GDM1 (cell line): ENCODE results near the gene ZBTB2.
"Not testable (repeated sequence)": the region's sequence is repeated elsewhere in the genome, so short reads cannot be mapped to it uniquely, and the experiment has no call there.

Experiments
- DNase-seq: peaks from one replicate; lab custom pipeline; 2025; lab: John Stamatoyannopoulos, UW

The ZBTB2 gene

DNA sequence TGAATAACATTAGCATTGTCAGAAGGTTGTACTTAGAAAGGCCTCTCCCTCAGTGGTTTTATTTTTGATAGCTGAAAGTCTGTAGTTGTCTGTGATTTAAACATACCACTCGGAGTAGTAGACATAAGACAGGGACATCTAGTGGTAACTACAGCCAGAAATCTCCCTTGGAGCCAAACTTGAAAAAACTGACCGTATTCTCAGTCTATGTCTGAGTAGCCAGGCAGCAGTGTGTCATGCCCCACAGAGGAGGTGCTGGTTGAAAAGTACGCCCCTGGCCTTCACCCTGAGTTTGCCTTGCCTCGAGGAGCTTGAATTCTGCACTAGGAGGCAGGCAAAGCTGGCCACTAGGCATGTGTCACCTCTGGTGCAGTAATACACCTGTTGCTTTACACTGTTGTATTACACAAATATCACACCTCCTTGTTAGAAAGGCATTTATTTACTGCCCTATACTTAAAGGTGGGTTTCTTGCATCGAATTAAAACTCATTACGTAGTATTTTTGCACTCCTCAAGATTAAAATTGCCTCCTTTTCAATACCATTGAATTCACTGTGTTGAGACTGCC is 20.8 kb downstream of the ZBTB2 start:
- DNase-seq: no peak

DNA sequence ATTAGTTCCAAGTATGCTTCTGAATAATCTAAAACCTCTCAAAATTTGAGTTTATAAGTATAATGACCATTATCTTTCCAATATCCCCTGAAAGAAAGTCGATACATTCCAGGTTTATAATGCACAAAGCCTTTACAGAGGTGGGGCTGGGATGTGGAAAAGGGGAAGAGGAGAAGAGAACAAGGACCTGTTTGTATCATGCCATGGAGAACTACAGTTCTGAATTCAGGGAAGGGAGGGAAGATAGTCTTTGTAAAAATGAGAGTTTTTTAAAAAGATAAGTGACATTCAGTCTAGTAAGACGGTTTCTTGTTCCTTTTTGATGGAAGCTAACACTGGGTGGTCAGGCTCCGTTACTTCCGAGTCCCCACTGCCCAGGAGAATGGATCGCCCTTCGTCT is 26.1 kb downstream of the ZBTB2 start:
- no peak for DNase-seq

DNA sequence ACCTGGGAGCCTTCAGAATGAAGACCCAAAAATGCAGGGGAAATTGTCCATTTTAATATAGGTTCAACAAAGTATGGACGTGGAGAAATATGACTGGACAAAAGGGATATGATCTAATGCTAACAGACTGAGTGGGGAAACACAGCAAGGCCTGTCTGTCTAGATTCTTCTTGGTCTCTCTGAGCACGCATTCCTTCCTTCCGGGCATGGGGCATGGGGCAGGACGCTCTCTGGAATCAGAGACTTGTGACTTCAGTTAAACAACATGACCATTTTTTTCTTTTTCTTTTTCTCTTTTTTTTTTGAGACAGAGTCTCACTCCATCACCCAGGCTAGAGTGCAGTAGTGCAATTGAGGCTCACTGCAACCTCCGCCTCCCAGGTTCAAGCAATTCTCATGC is 31.9 kb downstream of the ZBTB2 start:
- no peak for DNase-seq

DNA sequence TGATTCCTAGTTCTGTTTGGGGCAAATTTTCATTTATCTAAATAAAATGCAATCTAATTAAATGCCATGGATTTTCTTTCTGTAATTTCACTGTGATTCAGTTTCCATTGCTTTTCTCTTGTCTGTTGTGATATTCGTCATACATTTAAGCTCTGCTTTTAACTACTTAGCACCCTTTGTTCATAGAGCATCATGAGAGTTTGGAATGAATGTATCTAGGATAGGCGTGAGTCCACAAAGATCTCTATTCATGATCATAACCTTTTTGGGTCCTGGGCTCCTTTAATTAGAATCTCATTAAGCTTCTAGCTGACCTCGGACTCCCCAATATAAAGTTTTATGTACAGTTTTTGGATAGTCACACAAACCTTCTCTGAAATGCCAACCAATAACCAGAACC is 32.9 kb downstream of the ZBTB2 start:
- no peak for DNase-seq

DNA sequence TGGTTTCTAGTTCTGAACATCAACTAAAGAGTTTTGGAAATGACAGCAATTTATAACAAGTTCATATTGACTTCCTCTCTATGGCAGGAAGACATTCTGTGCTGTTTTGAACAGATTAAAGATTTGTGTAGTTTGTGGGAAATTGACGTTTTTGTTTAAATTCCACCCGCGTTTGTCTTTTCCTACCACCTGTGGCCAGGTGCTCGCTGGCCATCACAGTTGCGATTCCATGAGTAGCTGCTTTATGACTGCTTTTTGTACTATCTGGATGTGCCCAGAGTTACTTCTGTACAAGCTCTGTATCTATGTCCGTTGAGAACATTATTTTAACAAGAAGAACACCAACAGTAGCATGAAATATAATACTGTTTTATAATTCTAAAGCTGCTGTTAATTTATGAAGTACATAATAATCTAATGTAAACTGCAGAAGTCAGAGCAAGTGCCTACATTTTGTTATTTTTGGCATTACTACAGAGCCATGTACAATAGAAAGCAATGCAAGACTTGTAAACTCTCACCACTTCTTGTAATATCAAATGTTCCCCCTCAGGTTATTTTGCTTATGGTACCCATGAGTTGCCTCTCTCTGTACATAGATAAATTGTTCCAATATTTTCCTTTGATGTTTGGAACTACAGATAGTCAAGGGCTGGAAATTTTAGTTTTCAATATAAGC is 33.5 kb downstream of the ZBTB2 start:
- DNase-seq: no peak

DNA sequence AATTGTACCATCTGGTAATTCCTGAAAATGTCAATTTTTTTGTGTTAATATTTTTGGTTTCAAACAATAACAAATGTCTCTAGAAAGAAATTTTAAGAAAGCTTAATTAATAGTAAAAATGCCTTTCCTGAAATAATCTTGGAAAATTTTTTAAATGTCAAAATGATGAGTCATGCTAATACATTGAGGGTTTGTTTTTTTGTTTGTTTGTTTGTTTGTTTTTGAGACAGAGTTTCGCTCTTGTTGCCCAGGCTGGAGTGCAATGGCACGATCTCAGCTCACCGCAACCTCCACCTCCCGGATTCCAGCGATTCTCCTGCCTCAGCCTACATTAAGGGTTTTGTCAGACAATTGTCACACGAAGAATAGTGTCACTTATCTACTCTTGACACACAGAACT is 34.4 kb downstream of the ZBTB2 start:
- DNase-seq: not testable (repeated sequence)

DNA sequence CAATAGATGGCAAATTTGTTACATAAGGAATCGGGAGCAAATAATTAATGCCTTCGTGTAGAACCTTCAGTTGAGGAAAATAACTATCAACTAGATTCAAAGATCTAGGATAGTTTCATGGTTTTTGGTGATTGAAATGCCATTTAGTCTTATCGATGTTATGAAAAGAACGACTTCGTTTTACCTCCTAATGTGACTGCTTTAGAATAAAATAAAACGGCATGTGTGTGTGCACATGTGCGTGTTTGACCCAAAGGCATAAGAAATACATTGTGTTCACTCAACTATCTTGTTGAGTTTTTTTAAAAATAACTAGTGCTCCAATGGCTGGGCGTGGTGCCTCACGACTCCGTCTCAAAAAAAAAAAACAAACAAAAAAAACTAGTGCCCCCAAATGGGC is 37.6 kb downstream of the ZBTB2 start:
- no peak for DNase-seq

DNA sequence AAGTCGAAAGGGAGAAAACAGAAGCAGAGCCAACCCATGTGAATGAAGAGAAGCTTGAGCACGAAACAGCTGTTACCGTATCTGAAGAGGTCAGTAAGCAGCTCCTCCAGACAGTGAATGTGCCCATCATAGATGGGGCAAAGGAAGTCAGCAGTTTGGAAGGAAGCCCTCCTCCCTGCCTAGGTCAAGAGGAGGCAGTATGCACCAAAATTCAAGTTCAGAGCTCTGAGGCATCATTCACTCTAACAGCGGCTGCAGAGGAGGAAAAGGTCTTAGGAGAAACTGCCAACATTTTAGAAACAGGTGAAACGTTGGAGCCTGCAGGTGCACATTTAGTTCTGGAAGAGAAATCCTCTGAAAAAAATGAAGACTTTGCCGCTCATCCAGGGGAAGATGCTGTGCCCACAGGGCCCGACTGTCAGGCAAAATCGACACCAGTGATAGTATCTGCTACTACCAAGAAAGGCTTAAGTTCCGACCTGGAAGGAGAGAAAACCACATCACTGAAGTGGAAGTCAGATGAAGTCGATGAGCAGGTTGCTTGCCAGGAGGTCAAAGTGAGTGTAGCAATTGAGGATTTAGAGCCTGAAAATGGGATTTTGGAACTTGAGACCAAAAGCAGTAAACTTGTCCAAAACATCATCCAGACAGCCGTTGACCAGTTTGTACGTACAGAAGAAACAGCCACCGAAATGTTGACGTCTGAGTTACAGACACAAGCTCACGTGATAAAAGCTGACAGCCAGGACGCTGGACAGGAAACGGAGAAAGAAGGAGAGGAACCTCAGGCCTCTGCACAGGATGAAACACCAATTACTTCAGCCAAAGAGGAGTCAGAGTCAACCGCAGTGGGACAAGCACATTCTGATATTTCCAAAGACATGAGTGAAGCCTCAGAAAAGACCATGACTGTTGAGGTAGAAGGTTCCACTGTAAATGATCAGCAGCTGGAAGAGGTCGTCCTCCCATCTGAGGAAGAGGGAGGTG is 38.7 kb downstream of the ZBTB2 start:
- no peak for DNase-seq

DNA sequence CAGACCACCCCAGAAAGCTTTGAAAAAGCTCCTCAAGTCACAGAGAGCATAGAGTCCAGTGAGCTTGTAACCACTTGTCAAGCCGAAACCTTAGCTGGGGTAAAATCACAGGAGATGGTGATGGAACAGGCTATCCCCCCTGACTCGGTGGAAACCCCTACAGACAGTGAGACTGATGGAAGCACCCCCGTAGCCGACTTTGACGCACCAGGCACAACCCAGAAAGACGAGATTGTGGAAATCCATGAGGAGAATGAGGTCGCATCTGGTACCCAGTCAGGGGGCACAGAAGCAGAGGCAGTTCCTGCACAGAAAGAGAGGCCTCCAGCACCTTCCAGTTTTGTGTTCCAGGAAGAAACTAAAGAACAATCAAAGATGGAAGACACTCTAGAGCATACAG is 39.6 kb downstream of the ZBTB2 start:
- DNase-seq: no peak

DNA sequence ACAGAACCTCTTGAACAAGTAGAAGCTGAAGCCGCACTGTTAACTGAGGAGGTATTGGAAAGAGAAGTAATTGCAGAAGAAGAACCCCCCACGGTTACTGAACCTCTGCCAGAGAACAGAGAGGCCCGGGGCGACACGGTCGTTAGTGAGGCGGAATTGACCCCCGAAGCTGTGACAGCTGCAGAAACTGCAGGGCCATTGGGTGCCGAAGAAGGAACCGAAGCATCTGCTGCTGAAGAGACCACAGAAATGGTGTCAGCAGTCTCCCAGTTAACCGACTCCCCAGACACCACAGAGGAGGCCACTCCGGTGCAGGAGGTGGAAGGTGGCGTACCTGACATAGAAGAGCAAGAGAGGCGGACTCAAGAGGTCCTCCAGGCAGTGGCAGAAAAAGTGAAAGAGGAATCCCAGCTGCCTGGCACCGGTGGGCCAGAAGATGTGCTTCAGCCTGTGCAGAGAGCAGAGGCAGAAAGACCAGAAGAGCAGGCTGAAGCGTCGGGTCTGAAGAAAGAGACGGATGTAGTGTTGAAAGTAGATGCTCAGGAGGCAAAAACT is 40.1 kb downstream of the ZBTB2 start:
- no peak for DNase-seq

DNA sequence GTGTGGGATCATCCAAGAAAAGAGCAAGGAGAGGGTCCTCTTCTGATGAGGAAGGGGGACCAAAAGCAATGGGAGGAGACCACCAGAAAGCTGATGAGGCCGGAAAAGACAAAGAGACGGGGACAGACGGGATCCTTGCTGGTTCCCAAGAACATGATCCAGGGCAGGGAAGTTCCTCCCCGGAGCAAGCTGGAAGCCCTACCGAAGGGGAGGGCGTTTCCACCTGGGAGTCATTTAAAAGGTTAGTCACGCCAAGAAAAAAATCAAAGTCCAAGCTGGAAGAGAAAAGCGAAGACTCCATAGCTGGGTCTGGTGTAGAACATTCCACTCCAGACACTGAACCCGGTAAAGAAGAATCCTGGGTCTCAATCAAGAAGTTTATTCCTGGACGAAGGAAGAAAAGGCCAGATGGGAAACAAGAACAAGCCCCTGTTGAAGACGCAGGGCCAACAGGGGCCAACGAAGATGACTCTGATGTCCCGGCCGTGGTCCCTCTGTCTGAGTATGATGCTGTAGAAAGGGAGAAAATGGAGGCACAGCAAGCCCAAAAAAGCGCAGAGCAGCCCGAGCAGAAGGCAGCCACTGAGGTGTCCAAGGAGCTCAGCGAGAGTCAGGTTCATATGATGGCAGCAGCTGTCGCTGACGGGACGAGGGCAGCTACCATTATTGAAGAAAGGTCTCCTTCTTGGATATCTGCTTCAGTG is 40.8 kb downstream of the ZBTB2 start:
- DNase-seq: no peak

DNA sequence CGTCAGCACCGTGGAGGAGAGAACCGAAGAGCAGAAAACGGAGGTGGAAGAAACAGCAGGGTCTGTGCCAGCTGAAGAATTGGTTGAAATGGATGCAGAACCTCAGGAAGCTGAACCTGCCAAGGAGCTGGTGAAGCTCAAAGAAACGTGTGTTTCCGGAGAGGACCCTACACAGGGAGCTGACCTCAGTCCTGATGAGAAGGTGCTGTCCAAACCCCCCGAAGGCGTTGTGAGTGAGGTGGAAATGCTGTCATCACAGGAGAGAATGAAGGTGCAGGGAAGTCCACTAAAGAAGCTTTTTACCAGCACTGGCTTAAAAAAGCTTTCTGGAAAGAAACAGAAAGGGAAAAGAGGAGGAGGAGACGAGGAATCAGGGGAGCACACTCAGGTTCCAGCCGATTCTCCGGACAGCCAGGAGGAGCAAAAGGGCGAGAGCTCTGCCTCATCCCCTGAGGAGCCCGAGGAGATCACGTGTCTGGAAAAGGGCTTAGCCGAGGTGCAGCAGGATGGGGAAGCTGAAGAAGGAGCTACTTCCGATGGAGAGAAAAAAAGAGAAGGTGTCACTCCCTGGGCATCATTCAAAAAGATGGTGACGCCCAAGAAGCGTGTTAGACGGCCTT is 41.6 kb downstream of the ZBTB2 start:
- DNase-seq: no peak

DNA sequence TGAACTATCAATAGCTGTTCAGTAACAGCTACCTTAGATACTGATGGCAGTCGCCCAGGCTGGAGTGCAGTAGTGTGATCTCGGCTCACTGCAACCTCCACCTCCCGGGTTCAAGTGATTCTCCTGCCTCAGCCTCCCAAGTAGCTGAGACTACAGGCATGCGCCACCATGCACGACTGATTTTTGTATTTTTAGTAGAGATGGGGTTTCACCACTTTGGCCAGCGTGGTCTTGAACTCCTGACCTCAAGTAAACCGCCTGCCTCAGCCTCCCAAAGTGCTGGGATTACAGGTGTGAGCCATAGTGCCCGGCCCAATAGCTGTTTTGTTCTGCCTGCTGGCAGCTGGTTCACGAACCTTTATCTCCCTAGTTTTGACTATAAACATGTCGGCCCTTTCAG is 48.6 kb downstream of the ZBTB2 start:
- DNase-seq: not testable (repeated sequence)

DNA sequence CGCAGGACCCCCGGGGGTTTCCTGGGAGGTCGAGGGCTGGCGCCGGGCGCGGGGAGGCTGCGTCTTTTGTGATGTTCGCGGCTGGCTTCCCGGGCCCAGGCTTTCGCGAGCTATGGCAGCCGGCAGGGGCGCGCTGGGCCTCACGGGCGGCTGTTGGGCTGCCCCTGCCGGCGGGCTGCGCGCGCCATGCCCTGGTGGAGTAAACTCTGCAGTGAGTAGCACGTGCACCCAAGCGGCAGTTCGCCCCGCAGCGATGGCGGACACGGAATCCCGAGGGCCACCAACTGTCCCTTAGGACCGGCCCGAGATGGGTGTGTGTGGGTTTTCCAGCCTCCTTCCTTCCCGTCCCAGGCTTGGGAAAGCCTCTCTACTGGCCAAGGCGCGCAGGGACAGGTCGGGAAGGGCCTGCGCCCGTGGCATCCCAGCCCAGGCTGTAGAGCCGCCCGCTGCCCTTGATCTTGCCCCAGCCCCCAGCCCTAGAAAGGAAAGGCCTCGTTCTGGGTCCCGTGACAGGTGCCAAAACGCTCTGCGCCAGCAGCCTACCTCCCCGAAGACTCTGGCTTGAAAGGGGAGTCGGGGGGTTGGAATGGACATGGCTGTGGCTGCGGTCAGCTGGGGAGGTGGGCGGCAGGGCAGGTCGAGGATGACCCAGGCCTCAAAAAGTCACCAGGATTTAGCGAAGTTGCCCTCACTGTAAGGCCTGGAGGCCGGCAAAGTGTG is 49.7 kb downstream of the ZBTB2 start:
- no peak for DNase-seq

DNA sequence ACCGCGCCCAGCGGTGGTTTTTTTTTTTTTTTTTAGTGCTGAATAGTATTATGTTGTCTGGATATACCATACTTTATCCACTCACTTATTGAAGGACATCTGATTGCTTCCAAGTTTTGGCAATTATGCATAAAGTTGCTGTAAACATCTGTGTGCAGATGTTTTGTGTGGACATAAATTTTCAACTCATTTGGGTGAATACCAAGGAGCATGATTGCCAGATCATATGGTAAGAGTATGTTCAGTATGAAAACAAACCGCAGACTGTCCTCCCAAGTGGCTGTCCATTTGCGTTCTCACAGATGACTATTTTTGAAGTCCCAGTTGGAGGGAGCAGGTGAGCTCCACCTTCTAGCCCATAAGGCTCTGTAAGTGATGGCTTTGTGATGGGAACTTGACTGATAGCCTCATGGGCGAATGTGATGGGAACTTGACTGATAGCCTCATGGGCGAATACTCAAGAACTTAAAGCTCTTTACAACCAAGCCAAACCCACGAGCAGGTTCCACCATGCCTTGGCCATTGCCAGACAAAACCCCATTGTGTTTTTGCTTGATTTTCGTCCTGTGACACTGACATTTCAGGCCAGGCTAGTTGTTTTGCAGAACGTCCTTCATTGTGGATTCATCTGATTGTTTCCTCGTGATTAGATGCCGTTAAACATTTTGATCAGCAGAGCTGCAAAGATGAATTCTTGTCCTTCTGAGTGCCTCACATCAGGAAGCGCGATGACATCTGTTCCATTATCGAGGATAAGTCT is 51.0 kb downstream of the ZBTB2 start:
- DNase-seq: no peak

DNA sequence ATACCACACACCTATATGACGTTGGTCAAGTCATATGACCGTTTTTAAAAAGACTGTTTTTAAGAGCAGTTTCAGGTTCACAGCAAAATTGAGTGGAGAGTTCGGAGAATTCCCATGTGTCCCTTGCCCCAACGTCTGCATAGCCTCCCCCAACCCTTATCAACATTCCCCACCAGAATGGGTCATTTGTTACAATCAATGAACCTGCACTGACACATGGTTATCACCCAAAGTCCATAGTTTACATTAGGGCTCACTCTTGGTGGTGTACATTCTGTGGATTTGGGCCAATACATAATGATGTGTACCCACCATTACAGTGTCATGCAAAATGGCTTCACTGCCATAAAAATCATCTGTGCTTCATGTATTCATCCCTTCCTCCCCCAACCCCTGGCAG is 52.0 kb downstream of the ZBTB2 start:
- no peak for DNase-seq

DNA sequence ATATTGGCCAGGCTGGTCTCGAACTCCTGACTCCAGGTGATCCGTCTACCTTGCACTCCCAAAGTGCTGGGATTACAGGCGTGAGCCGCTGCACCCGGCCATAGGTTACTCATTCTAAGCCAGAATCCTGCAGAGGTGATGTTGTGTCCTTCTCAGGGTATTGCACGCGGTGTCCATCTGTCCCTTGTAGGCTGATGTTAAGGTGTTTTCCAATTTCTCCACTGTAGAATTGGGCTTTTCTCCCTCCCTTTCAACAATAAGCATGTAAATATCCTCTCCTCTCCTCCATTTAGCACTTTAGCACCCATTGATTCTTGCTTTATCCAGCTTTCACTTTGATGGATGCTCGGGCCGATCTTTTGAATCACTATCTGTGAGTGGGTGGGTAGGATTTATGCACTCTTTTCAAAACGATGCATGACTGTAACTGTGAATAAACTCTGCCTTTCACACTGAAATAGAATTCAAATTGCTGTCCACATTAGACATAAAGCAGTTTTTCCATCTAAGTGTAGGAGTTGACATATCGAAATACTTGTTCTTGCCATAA is 52.6 kb downstream of the ZBTB2 start:
- no peak for DNase-seq

DNA sequence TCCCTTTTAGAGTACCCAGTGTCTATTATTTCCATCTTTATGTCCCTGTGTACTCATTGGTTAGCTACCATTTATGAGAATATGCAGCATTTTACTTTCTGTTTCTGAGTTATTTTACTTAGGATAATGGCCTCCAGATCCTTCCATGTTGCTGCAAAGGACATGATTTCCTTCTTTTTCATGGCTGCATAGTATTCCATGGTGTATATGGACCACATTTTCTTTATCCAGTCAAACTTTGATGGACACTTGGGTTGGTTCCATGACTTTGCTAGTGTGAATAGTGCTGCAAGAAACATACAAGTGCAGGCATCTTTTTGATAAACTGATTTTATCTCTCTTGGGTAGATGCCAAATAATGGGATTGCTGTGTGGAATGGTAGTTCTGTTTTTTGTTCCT is 55.4 kb downstream of the ZBTB2 start:
- no peak for DNase-seq

DNA sequence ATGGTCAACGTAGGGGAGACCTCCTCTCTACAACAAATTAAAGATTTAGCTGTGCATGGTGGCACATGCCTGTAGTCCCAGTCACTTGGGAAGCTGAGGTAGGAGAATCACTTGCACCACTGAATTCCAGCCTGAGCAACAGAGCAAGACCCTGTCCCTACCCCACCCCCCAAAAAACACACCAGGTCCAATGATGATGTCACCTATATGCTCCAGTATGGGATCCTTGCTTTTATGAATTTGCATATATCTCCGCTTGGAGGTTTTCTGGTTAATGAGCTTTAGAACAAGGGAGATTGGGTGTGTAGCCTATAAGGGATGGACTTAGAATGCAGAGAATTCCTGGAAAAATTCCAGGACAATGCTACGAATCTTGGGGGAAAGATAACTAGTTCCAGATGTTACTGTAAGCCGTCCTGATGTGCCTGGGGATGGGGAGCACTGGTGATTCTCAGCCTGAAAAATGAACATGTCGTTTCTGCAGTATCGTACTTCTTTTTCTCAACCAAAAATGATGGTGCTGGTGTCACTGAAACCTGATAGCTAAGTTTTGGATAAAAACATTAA is 61.1 kb downstream of the ZBTB2 start:
- DNase-seq: no peak

DNA sequence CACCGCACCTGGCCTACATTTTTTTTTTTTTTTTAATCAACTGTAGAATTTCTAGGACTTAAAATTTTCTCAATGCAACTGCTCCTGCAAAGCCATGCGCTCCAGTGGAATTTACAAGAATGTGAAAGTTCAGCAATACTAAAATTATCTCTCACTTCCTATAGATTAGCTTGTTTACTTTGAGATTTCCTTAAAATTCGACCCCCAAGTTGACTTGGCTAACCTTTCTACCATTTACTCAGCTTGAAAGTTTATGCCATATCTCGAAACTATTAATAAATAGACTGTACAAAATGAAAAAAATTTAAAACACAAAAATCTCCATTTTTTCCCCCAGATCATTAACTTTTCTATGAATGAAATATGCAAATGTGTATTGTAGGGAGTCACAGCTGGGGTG is 64.3 kb downstream of the ZBTB2 start:
- no peak for DNase-seq
